ENCODE data around the gene SLC7A5. TPM values are rescaled to one million over a fixed set of nuclear protein-coding genes. Genes with fewer than 3 reads are reported as not detected.

The SLC7A5 gene
- total and polyA plus RNA-seq, 2 of the 13 experiments (the other 11 are each of a cell fraction or from before 2014, with no cell fraction given): 79.6 to 155 TPM

DNA sequence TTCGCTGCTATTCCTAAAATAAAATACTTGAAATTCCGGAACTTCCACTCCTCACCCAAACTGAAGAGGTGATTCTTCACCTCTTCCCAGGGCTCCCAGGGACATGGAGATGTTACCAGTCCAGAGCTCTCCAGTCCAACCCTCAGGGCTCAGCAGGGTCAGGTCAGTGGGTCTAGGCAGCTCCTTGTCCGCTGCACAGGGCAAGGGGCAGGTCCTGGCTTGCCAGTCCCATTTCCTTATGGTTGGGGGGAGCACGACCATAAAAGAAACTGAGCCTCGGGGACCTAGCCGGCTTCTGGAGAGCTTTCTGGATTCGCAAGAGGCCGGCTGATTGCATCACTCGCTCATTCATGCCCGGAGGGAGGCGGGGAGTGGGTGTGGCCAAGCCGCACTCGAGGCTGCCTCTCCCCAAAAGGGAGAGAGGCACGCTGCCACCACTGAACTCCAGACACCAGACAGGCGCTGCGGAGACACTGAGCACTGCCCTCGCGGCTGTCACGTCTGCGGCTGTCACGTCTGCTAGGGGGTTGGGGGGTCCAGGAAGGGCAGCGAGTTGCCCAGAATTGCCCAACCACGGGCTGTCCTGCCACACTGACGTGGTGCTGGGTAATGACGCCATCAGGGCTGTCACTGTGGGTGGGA, 15.8 kb downstream of the SLC7A5 start (continued):
- TF ChIP-seq ZNF280B (CRISPR knock-in tag; IDR thresholded peaks at IDR 0.05; ENCODE audit: borderline replicate concordance): 0 out of 2 replicates have a peak, but pooled peaks have one; percentile 68
- peak; percentile 36; the same call in 1 of the 2 replicates for TF ChIP-seq ISL2 (CRISPR knock-in tag; IDR thresholded peaks at IDR 0.05)
- TF ChIP-seq SOX6 (IDR thresholded peaks at IDR 0.05): no peak
- TF ChIP-seq SOX6 (CRISPR knock-in tag; IDR thresholded peaks at IDR 0.05): peak; percentile 85
- peak; percentile 81 for TF ChIP-seq KAT8 (CRISPR knock-in tag; IDR thresholded peaks at IDR 0.05)
- peak; percentile 86 for TF ChIP-seq ZNF609 (CRISPR knock-in tag; IDR thresholded peaks at IDR 0.05; ENCODE audit: borderline replicate concordance)
- TF ChIP-seq REXO4 (CRISPR knock-in tag; IDR thresholded peaks at IDR 0.05; ENCODE audit: borderline replicate concordance): no peak
- peak; percentile 78; the same call in 1 of the 2 replicates for TF ChIP-seq MEIS2 (CRISPR knock-in tag; IDR thresholded peaks at IDR 0.05)
- peak; percentile 83; the same call in 1 of the 2 replicates for TF ChIP-seq ZNF788 (CRISPR knock-in tag; IDR thresholded peaks at IDR 0.05; ENCODE audit: borderline replicate concordance)
- no peak for TF ChIP-seq ELF4 (CRISPR knock-in tag; IDR thresholded peaks at IDR 0.05; ENCODE audit: borderline replicate concordance)
- TF ChIP-seq TGIF2 (CRISPR knock-in tag; IDR thresholded peaks at IDR 0.05): peak; percentile 100
- no peak for TF ChIP-seq HINFP (CRISPR knock-in tag; IDR thresholded peaks at IDR 0.05; ENCODE audit: low read depth)
- peak; percentile 72 for TF ChIP-seq ZBTB37 (CRISPR knock-in tag; IDR thresholded peaks at IDR 0.05)
- no peak for TF ChIP-seq HNF4G (IDR thresholded peaks at IDR 0.05; ENCODE audit: borderline replicate concordance, low read depth, low read length)
- TF ChIP-seq HNF4G (CRISPR knock-in tag; IDR thresholded peaks at IDR 0.05; ENCODE audit: borderline replicate concordance, low read depth): no peak
- no peak for TF ChIP-seq NBN (conservative IDR thresholded peaks at IDR 0.05)
- TF ChIP-seq ZZZ3 (CRISPR knock-in tag; IDR thresholded peaks at IDR 0.05; ENCODE audit: borderline replicate concordance): peak; percentile 63; the same call in 1 of the 2 replicates
